KMS-11 (cell line): Measurements from ENCODE around the gene CASP9.

ENCODE experiments used
- H2AFZ ChIP-seq: fragments of 200-600 bp; sonication (generic); 2 replicates; pipeline ENCODE4 v1.6.1; 2016; ENCODE audit warnings: antibody characterized with exemption, mixed run types, low read depth
- H3K27ac ChIP-seq: fragments of 200-600 bp; sonication (generic); 2 replicates; pipeline ENCODE4 v1.6.1; 2016; ENCODE audit warnings: mild to moderate bottlenecking, mixed run types
- H3K27me3 ChIP-seq: fragments of 200-600 bp; sonication (generic); 2 replicates; pipeline ENCODE4 v1.6.1; 2017; ENCODE audit warnings: mild to moderate bottlenecking, low read depth, mixed run types, moderate library complexity; ENCODE audit not compliant: insufficient read depth
- H3K36me3 ChIP-seq: fragments of 200-600 bp; sonication (generic); 2 replicates; pipeline ENCODE4 v1.6.1; 2017; ENCODE audit warnings: mild to moderate bottlenecking, mixed run types; ENCODE audit not compliant: insufficient read depth
- H3K4me1 ChIP-seq: fragments of 200-600 bp; sonication (generic); 2 replicates; pipeline ENCODE4 v1.6.1; 2016; ENCODE audit warnings: mild to moderate bottlenecking, low read depth, mixed run types; ENCODE audit not compliant: poor library complexity, severe bottlenecking
- H3K4me2 ChIP-seq: fragments of 200-600 bp; sonication (generic); 2 replicates; pipeline ENCODE4 v1.7.0; 2016; ENCODE audit warnings: mild to moderate bottlenecking, mixed run types
- H3K4me3 ChIP-seq: fragments of 200-600 bp; sonication (generic); IDR thresholded peaks from 2 replicates; pipeline ENCODE4 v1.6.1; 2017; ENCODE audit warnings: low read depth, low read length, mixed read lengths; ENCODE audit not compliant: insufficient read depth
- H3K79me2 ChIP-seq: fragments of 200-600 bp; sonication (generic); 2 replicates; pipeline ENCODE4 v1.6.1; 2016; ENCODE audit warnings: low read depth, mixed run types; ENCODE audit not compliant: insufficient read depth
- H3K9ac ChIP-seq: fragments of 200-600 bp; sonication (generic); 2 replicates; pipeline ENCODE4 v1.6.1; 2016; ENCODE audit warnings: mild to moderate bottlenecking, mixed run types
- H4K20me1 ChIP-seq: fragments of 200-600 bp; sonication (generic); 2 replicates; pipeline ENCODE4 v1.6.1; 2016; ENCODE audit warnings: mild to moderate bottlenecking, mixed run types; ENCODE audit not compliant: insufficient read depth
- CTCF ChIP-seq: fragments of 200-600 bp; sonication (generic); conservative IDR thresholded peaks from 2 replicates; pipeline ENCODE4 v1.6.1; 2017; ENCODE audit warnings: low read depth, mild to moderate bottlenecking, antibody characterized with exemption, low read length, moderate library complexity, mixed read lengths

The CASP9 gene

GRCh38 chr1:15455522-15455921 lies 68.5 kb downstream of the CASP9 start:
- no peak overlapping the region for H3K27ac ChIP-seq
- no peaks in the 10 kb centered on the region for H3K4me1 ChIP-seq
- TF ChIP-seq CTCF, result no peak

GRCh38 chr1:15454256-15454655 lies 69.8 kb downstream of the CASP9 start:
- H3K27ac ChIP-seq, result no peak overlapping the region
- no peaks in the 10 kb centered on the region for H3K4me1 ChIP-seq
- H3K79me2 ChIP-seq, result no peaks in the 10 kb centered on the region
- no peak overlapping the region for H3K4me3 ChIP-seq
- no peaks in the 10 kb centered on the region for H4K20me1 ChIP-seq
- no peak overlapping the region for H3K4me2 ChIP-seq
- H3K9ac ChIP-seq, result no peak overlapping the region
- TF ChIP-seq CTCF, result no peak
- no peaks in the 10 kb centered on the region for H3K27me3 ChIP-seq
- H3K36me3 ChIP-seq, result no peaks in the 10 kb centered on the region
- no peak overlapping the region for H2AFZ ChIP-seq

More at GRCh38 chr1:15455522-15455921, 68.5 kb downstream of the CASP9 start:
- Histone ChIP-seq H3K79me2 (no peaks in the 10 kb centered on the region), H3K4me3 (no peak overlapping the region), H3K27me3 (no peaks in the 10 kb centered on the region), H3K36me3 (no peaks in the 10 kb centered on the region), H2AFZ (no peak overlapping the region), H4K20me1 (no peaks in the 10 kb centered on the region), H3K9ac (no peak overlapping the region), H3K4me2 (no peak overlapping the region)

- Histone ChIP-seq H3K27me3 (no peaks in the 10 kb centered on the region), H3K79me2 (no peaks in the 10 kb centered on the region), H4K20me1 (no peaks in the 10 kb centered on the region), H2AFZ (no peak overlapping the region), H3K4me3 (no peak overlapping the region), H3K4me1 (no peaks in the 10 kb centered on the region), H3K9ac (no peak overlapping the region), H3K4me2 (no peak overlapping the region), H3K27ac (no peak overlapping the region), H3K36me3 (no peaks in the 10 kb centered on the region)
- TF ChIP-seq CTCF, result no peak
Observed at GRCh38 chr1:15453734-15454133, 70.3 kb downstream of the CASP9 start.

GRCh38 chr1:15452866-15453571 lies 71.0 kb downstream of the CASP9 start:
- H3K79me2 ChIP-seq, result no peaks in the 10 kb centered on the region
- H3K4me2 ChIP-seq, result no peak overlapping the region
- H4K20me1 ChIP-seq, result no peaks in the 10 kb centered on the region
- no peaks in the 10 kb centered on the region for H3K4me1 ChIP-seq
- no peaks in the 10 kb centered on the region for H3K27me3 ChIP-seq
- TF ChIP-seq CTCF, result no peak
- H3K27ac ChIP-seq, result no peak overlapping the region
- no peak overlapping the region for H3K9ac ChIP-seq
- no peak overlapping the region for H3K4me3 ChIP-seq
- no peak overlapping the region for H2AFZ ChIP-seq
- H3K36me3 ChIP-seq, result no peaks in the 10 kb centered on the region
